Central memory CD8-positive, alpha-beta T cell (primary cell): ENCODE results near the gene IPCEF1.
"Not testable (repeated sequence)": the region's sequence is repeated elsewhere in the genome, so short reads cannot be mapped to it uniquely, and the experiment has no call there.

ENCODE experiments used
- ATAC-seq: fragments of 150-1000 bp; cut with Tn5 transposase; replicated peaks from 2 replicates; pipeline ENCODE4 v1.10.0; 2022; ENCODE audit warnings: mild to moderate bottlenecking, moderate FRiP score, moderate number of reproducible peaks; ENCODE audit not compliant: poor library complexity, severe bottlenecking; ENCODE audit errors: extremely low read depth
- DNase-seq, 2 donors: peaks; one replicate each; pipeline ENCODE4 v3.0.0; 2021; ENCODE audit warnings: low spot score in 2 of 2
- H3K27ac Mint-ChIP-seq: one replicate; pipeline ENCODE4 v1.8.0; 2022; ENCODE audit warnings: low read depth, mild to moderate bottlenecking, moderate library complexity, mixed read lengths
- H3K27me3 Mint-ChIP-seq: one replicate; pipeline ENCODE4 v1.8.0; 2022; ENCODE audit warnings: mixed read lengths
- H3K36me3 Mint-ChIP-seq: one replicate; pipeline ENCODE4 v1.8.0; 2022; ENCODE audit warnings: mild to moderate bottlenecking, moderate library complexity, mixed read lengths; ENCODE audit not compliant: insufficient read depth
- H3K4me1 Mint-ChIP-seq: one replicate; pipeline ENCODE4 v1.8.0; 2022; ENCODE audit warnings: mixed read lengths
- H3K4me3 Mint-ChIP-seq: one replicate; pipeline ENCODE4 v1.8.0; 2022; ENCODE audit warnings: mild to moderate bottlenecking, moderate library complexity, mixed read lengths
- H3K9me3 Mint-ChIP-seq: one replicate; pipeline ENCODE4 v1.8.0; 2022; ENCODE audit warnings: mixed read lengths

IPCEF1 gene

GRCh38 chr6:154345811-154346210, 10.8 kb downstream of the IPCEF1 start:
- no peak overlapping the region for H3K4me3 Mint-ChIP-seq
- DNase-seq (no peak), ATAC-seq (no peak)
- no peak overlapping the region for H3K27ac Mint-ChIP-seq
- H3K9me3 Mint-ChIP-seq, result no peaks in the 10 kb centered on the region
- H3K27me3 Mint-ChIP-seq, result peaks cover 33% of the 10 kb centered on the region
- H3K4me1 Mint-ChIP-seq, result no peaks in the 10 kb centered on the region
- H3K36me3 Mint-ChIP-seq, result no peaks in the 10 kb centered on the region

GRCh38 chr6:154343473-154344308, 12.9 kb downstream of the IPCEF1 start:
- peaks cover 34% of the 10 kb centered on the region for H3K27me3 Mint-ChIP-seq
- no peaks in the 10 kb centered on the region for H3K36me3 Mint-ChIP-seq
- H3K4me1 Mint-ChIP-seq, result no peaks in the 10 kb centered on the region
- no peak overlapping the region for H3K27ac Mint-ChIP-seq
- DNase-seq, result no peak
- ATAC-seq, result no peak
- no peak overlapping the region for H3K4me3 Mint-ChIP-seq
- no peaks in the 10 kb centered on the region for H3K9me3 Mint-ChIP-seq

- Mint-ChIP-seq H3K4me1 (no peaks in the 10 kb centered on the region), H3K36me3 (no peaks in the 10 kb centered on the region), H3K9me3 (no peaks in the 10 kb centered on the region), H3K27me3 (peaks cover 34% of the 10 kb centered on the region), H3K27ac (no peak overlapping the region), H3K4me3 (no peak overlapping the region)
- no peak for DNase-seq
- no peak for ATAC-seq
These were observed 14.7 kb downstream of the IPCEF1 start for GRCh38 chr6:154341871-154342270.

GRCh38 chr6:154341336-154341735, 15.3 kb downstream of the IPCEF1 start:
- H3K27me3 Mint-ChIP-seq, result peaks cover 34% of the 10 kb centered on the region
- H3K9me3 Mint-ChIP-seq, result no peaks in the 10 kb centered on the region
- no peaks in the 10 kb centered on the region for H3K36me3 Mint-ChIP-seq
- no peak overlapping the region for H3K4me3 Mint-ChIP-seq
- no peaks in the 10 kb centered on the region for H3K4me1 Mint-ChIP-seq
- DNase-seq (no peak), ATAC-seq (no peak)
- H3K27ac Mint-ChIP-seq, result no peak overlapping the region

- H3K4me3 Mint-ChIP-seq, result no peak overlapping the region
- H3K4me1 Mint-ChIP-seq, result no peaks in the 10 kb centered on the region
These were observed 19.1 kb downstream of the IPCEF1 start for GRCh38 chr6:154337406-154338005.

GRCh38 chr6:154334147-154334546, 22.5 kb downstream of the IPCEF1 start:
- not testable (repeated sequence) for DNase-seq, H3K27ac Mint-ChIP-seq, ATAC-seq, H3K36me3 Mint-ChIP-seq, H3K27me3 Mint-ChIP-seq, H3K9me3 Mint-ChIP-seq, H3K4me1 Mint-ChIP-seq, H3K4me3 Mint-ChIP-seq

More at GRCh38 chr6:154337406-154338005, 19.1 kb downstream of the IPCEF1 start:
- no peak for DNase-seq
- Mint-ChIP-seq H3K9me3 (no peaks in the 10 kb centered on the region), H3K27me3 (peaks cover 9% of the 10 kb centered on the region), H3K36me3 (no peaks in the 10 kb centered on the region), H3K27ac (no peak overlapping the region)
- no peak for ATAC-seq

- Mint-ChIP-seq H3K9me3 (no peaks in the 10 kb centered on the region), H3K36me3 (no peaks in the 10 kb centered on the region)
These were observed 24.9 kb downstream of the IPCEF1 start for GRCh38 chr6:154331750-154332149.

GRCh38 chr6:154329350-154330170, 27.0 kb downstream of the IPCEF1 start:
- H3K4me1 Mint-ChIP-seq, result peaks cover 5% of the 10 kb centered on the region
- H3K27ac Mint-ChIP-seq, result peak overlapping the region; percentile 33
- no peak for ATAC-seq
- DNase-seq, result no peak
- no peak overlapping the region for H3K4me3 Mint-ChIP-seq
- no peaks in the 10 kb centered on the region for H3K27me3 Mint-ChIP-seq
- H3K36me3 Mint-ChIP-seq, result no peaks in the 10 kb centered on the region
- H3K9me3 Mint-ChIP-seq, result no peaks in the 10 kb centered on the region

More at GRCh38 chr6:154331750-154332149, 24.9 kb downstream of the IPCEF1 start:
- H3K4me1 Mint-ChIP-seq, result peaks cover 5% of the 10 kb centered on the region
- H3K27ac Mint-ChIP-seq, result no peak overlapping the region
- ATAC-seq (no peak), DNase-seq (no peak)
- no peaks in the 10 kb centered on the region for H3K27me3 Mint-ChIP-seq
- no peak overlapping the region for H3K4me3 Mint-ChIP-seq

GRCh38 chr6:154327313-154327712, 29.3 kb downstream of the IPCEF1 start:
- H3K36me3 Mint-ChIP-seq, H3K27ac Mint-ChIP-seq, DNase-seq, H3K4me1 Mint-ChIP-seq, H3K27me3 Mint-ChIP-seq, H3K9me3 Mint-ChIP-seq, ATAC-seq, H3K4me3 Mint-ChIP-seq: not testable (repeated sequence)

- H3K27ac Mint-ChIP-seq, result no peak overlapping the region
- no peaks in the 10 kb centered on the region for H3K36me3 Mint-ChIP-seq
- no peaks in the 10 kb centered on the region for H3K9me3 Mint-ChIP-seq
- peaks cover 5% of the 10 kb centered on the region for H3K4me1 Mint-ChIP-seq
- no peak overlapping the region for H3K4me3 Mint-ChIP-seq
- DNase-seq, result no peak
- peaks cover 10% of the 10 kb centered on the region for H3K27me3 Mint-ChIP-seq
- ATAC-seq, result no peak
These were observed 31.5 kb downstream of the IPCEF1 start for GRCh38 chr6:154325142-154325541.

GRCh38 chr6:154320181-154320580, 36.4 kb downstream of the IPCEF1 start:
- H3K27me3 Mint-ChIP-seq, result peaks cover 51% of the 10 kb centered on the region
- no peak overlapping the region for H3K27ac Mint-ChIP-seq
- H3K9me3 Mint-ChIP-seq, result no peaks in the 10 kb centered on the region
- DNase-seq (no peak), ATAC-seq (no peak)
- H3K36me3 Mint-ChIP-seq, result no peaks in the 10 kb centered on the region
- H3K4me3 Mint-ChIP-seq, result no peak overlapping the region
- H3K4me1 Mint-ChIP-seq, result no peaks in the 10 kb centered on the region

- H3K27ac Mint-ChIP-seq, result no peak overlapping the region
- H3K36me3 Mint-ChIP-seq, result no peaks in the 10 kb centered on the region
- H3K9me3 Mint-ChIP-seq, result no peaks in the 10 kb centered on the region
- DNase-seq (no peak), ATAC-seq (no peak)
- H3K4me1 Mint-ChIP-seq, result no peaks in the 10 kb centered on the region
- no peak overlapping the region for H3K4me3 Mint-ChIP-seq
- peaks cover 60% of the 10 kb centered on the region for H3K27me3 Mint-ChIP-seq
These were observed 37.3 kb downstream of the IPCEF1 start for GRCh38 chr6:154319231-154319858.
